GM06990 (cell line): ENCODE data around the gene CACNA1B.

Experiments
- DNase-seq: peaks from one replicate; pipeline ENCODE4 v3.0.0-alpha.2; 2011; ENCODE audit not compliant: insufficient read length; ENCODE audit errors: extremely low read depth
- H3K27me3 ChIP-seq: replicated peaks from 2 replicates; pipeline ENCODE4 v1.6.0; 2011; ENCODE audit warnings: low read length; ENCODE audit not compliant: control insufficient read depth, insufficient read depth
- H3K36me3 ChIP-seq: 2 replicates; pipeline ENCODE4 v1.5.1; 2011; ENCODE audit warnings: low read length; ENCODE audit not compliant: control insufficient read depth, insufficient read depth
- H3K4me3 ChIP-seq: replicated peaks from 2 replicates; pipeline ENCODE4 v1.5.1; 2011; ENCODE audit warnings: low read depth, mild to moderate bottlenecking, control low read depth, low read length
- TF ChIP-seq, protein P1 (sequence below): IDR thresholded peaks from 2 replicates; pipeline ENCODE4 v1.5.1; 2011; ENCODE audit warnings: low read length, control low read depth, mild to moderate bottlenecking, inconsistent platforms; ENCODE audit not compliant: insufficient read depth, poor library complexity, severe bottlenecking

The CACNA1B gene

GRCh38 chr9:137913771-137914767 lies 36.5 kb downstream of the CACNA1B start:
- Histone ChIP-seq H3K36me3 (no peaks in the 10 kb centered on the region), H3K4me3 (no peak overlapping the region), H3K27me3 (no peaks in the 10 kb centered on the region; the same call in none of the 2 replicates)
- DNase-seq, result no peak
- TF ChIP-seq, protein P1, sequence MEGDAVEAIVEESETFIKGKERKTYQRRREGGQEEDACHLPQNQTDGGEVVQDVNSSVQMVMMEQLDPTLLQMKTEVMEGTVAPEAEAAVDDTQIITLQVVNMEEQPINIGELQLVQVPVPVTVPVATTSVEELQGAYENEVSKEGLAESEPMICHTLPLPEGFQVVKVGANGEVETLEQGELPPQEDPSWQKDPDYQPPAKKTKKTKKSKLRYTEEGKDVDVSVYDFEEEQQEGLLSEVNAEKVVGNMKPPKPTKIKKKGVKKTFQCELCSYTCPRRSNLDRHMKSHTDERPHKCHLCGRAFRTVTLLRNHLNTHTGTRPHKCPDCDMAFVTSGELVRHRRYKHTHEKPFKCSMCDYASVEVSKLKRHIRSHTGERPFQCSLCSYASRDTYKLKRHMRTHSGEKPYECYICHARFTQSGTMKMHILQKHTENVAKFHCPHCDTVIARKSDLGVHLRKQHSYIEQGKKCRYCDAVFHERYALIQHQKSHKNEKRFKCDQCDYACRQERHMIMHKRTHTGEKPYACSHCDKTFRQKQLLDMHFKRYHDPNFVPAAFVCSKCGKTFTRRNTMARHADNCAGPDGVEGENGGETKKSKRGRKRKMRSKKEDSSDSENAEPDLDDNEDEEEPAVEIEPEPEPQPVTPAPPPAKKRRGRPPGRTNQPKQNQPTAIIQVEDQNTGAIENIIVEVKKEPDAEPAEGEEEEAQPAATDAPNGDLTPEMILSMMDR, result no peak

GRCh38 chr9:137916540-137916939 lies 39.0 kb downstream of the CACNA1B start:
- Histone ChIP-seq H3K4me3 (no peak overlapping the region), H3K27me3 (no peaks in the 10 kb centered on the region; the same call in none of the 2 replicates), H3K36me3 (no peaks in the 10 kb centered on the region)
- no peak for DNase-seq
- TF ChIP-seq, protein P1, result no peak

GRCh38 chr9:137917116-137917515 lies 39.5 kb downstream of the CACNA1B start:
- no peaks in the 10 kb centered on the region for H3K36me3 ChIP-seq

GRCh38 chr9:137917795-137918194 lies 40.2 kb downstream of the CACNA1B start:
- TF ChIP-seq, protein P1, result no peak
- H3K4me3 ChIP-seq, result no peak overlapping the region
- no peaks in the 10 kb centered on the region for H3K36me3 ChIP-seq
- DNase-seq, result no peak
- no peaks in the 10 kb centered on the region; the same call in none of the 2 replicates for H3K27me3 ChIP-seq

More at GRCh38 chr9:137917116-137917515, 39.5 kb downstream of the CACNA1B start:
- Histone ChIP-seq H3K4me3 (no peak overlapping the region), H3K27me3 (no peaks in the 10 kb centered on the region; the same call in none of the 2 replicates)
- no peak for DNase-seq
- TF ChIP-seq, protein P1, result no peak

GRCh38 chr9:137918331-137919094 lies 40.9 kb downstream of the CACNA1B start:
- DNase-seq, result no peak
- TF ChIP-seq, protein P1, result no peak
- Histone ChIP-seq H3K36me3 (no peaks in the 10 kb centered on the region), H3K27me3 (no peaks in the 10 kb centered on the region; the same call in none of the 2 replicates), H3K4me3 (no peak overlapping the region)
